Body of pancreas (tissue), 4 donors: Measurements from ENCODE around the gene ZNF343. TPM values are rescaled to one million over a fixed set of nuclear protein-coding genes. Genes with fewer than 3 reads are reported as not detected.

Experiments used
- ATAC-seq: fragments of 150-250 bp; one replicate; pipeline ENCODE4 v1.9.1; 2016
- DNase-seq, 4 donors: peaks; one replicate each; pipeline ENCODE4 v3.0.0-alpha.2; 2019
- H3K27ac ChIP-seq, 4 donors: fragments of 200-600 bp; sonication (generic); 1 replicate in 3 of 4; 2 replicates in 1 of 4; pipeline versions ENCODE4 v1.5.1 to v1.6.1; 2016 to 2019; ENCODE audit warnings: mild to moderate bottlenecking in 1 of 4, mixed read lengths in 1 of 4, moderate library complexity in 1 of 4
- H3K27me3 ChIP-seq, 2 donors: fragments of 200-600 bp; sonication (generic); one replicate each; pipeline ENCODE4 v1.6.0; 2016; ENCODE audit warnings: mild to moderate bottlenecking in 1 of 2
- H3K36me3 ChIP-seq, 2 donors: fragments of 200-600 bp; sonication (generic); replicated peaks in 1 of 2; 2 replicates each; pipeline ENCODE4 v1.5.1; 2016; ENCODE audit warnings: low read depth in 2 of 2; ENCODE audit not compliant: insufficient read depth in 1 of 2
- H3K4me1 ChIP-seq: fragments of 200-600 bp; sonication (generic); one replicate; pipeline ENCODE4 v1.6.0; 2016
- H3K4me3 ChIP-seq, 2 donors: fragments of 200-600 bp; sonication (generic); 1 replicate in 1 of 2; 2 replicates in 1 of 2; pipeline ENCODE4 v1.5.1; 2016 to 2019
- H3K9me3 ChIP-seq, 3 donors: fragments of 200-600 bp; sonication (generic); 1 replicate in 2 of 3; 2 replicates in 1 of 3; pipeline ENCODE4 v1.5.1; 2016
- CTCF ChIP-seq, 7 experiments: fragments of 450-650 bp in 4 of 7; fragments of 200-600 bp in 3 of 7; sonication (generic) in 3 of 7; IDR thresholded peaks; one replicate each; pipeline ENCODE4 v1.5.1; 2016 to 2019; ENCODE audit warnings: antibody characterized with exemption in 7 of 7
- POLR2A ChIP-seq, 3 donors: fragments of 450-650 bp; IDR thresholded peaks; one replicate each; pipeline ENCODE4 v1.6.1; 2016; ENCODE audit warnings: antibody characterized with exemption in 3 of 3, mild to moderate bottlenecking in 2 of 3
- WGBS, 2 donors: methylation state at CpG; one replicate each; pipeline ENCODE4 v1.1.5; 2017; 5-methylcytosine and 5-hydroxymethylcytosine counted together
- intact Hi-C: fragments of 100-400 bp; cut with DNase I; formaldehyde crosslinking; loops from one replicate; pipeline ENCODE4 v1.15.1; 2023
- total RNA-seq, 2 donors: library from RNA; depleted of rRNA; stranded (reverse); fragments of >200 nt; gene quantifications; one replicate each; pipeline ENCODE4 v1.1.0, GENCODE V29; 2016

Gene ZNF343
- total RNA-seq, 2 donors from 2014 or later, result 6.7 to 6.9 TPM

GRCh38 chr20:2469991-2470422 is 38.7 kb downstream of the ZNF343 start:
- H3K9me3 ChIP-seq, result no peaks in the 10 kb centered on the region
- peak; percentile 18 for ATAC-seq
- TF ChIP-seq CTCF (IDR thresholded peaks at IDR 0.05) (no peak), POLR2A (IDR thresholded peaks at IDR 0.05) (no peak)
- no peaks in the 10 kb centered on the region for H3K27me3 ChIP-seq
- 0% methylated on average over 19 of the region's 19 CpGs for WGBS, 2 donors
- peaks cover 0 to 13% of the 10 kb centered on the region in 2 donors for H3K36me3 ChIP-seq
- H3K4me1 ChIP-seq, result peaks cover 23% of the 10 kb centered on the region
- H3K4me3 ChIP-seq, result peak overlapping the region; percentile 38 to 46
- intact Hi-C loops, result loop anchor here (10.0 kb wide), 1 partner anchor 365 kb away; no protein-coding TSS in a partner anchor
- H3K27ac ChIP-seq, result peak overlapping the region; percentile 79 to 90 (median 88)
- DNase-seq, result peak; percentile 29 to 48 (median 36)

- H3K27ac ChIP-seq, result no peak overlapping the region
- peaks cover 23% of the 10 kb centered on the region for H3K4me1 ChIP-seq
- DNase-seq (no peak), ATAC-seq (no peak)
- intact Hi-C loops, result no loop called here
- no peaks in the 10 kb centered on the region for H3K27me3 ChIP-seq
- H3K9me3 ChIP-seq, result no peaks in the 10 kb centered on the region
- H3K4me3 ChIP-seq, result no peak overlapping the region
- TF ChIP-seq CTCF (IDR thresholded peaks at IDR 0.05) (no peak), POLR2A (IDR thresholded peaks at IDR 0.05) (no peak)
- WGBS, 2 donors, result 62 to 64% methylated on average over 11 of the region's 11 CpGs
- H3K36me3 ChIP-seq, result peaks cover 0 to 25% of the 10 kb centered on the region in 2 donors
These were observed 39.9 kb downstream of the ZNF343 start for GRCh38 chr20:2468581-2469407.

- Histone ChIP-seq H3K27ac (no peak overlapping the region), H3K4me1 (peaks cover 23% of the 10 kb centered on the region), H3K27me3 (no peaks in the 10 kb centered on the region), H3K36me3 (peaks cover 12 to 38% of the 10 kb centered on the region in 2 donors), H3K4me3 (no peak overlapping the region), H3K9me3 (no peaks in the 10 kb centered on the region)
- ATAC-seq, result no peak
- TF ChIP-seq POLR2A (IDR thresholded peaks at IDR 0.05), result no peak
- no peak for TF ChIP-seq CTCF (IDR thresholded peaks at IDR 0.05)
- DNase-seq, result no peak
- intact Hi-C loops, result no loop called here
- 83 to 90% methylated on average over 5 of the region's 5 CpGs for WGBS, 2 donors
These were observed 41.3 kb downstream of the ZNF343 start for GRCh38 chr20:2467412-2467811.

GRCh38 chr20:2465100-2465499 is 43.6 kb downstream of the ZNF343 start:
- WGBS, 2 donors, result 96 to 97% methylated on average over 6 of the region's 6 CpGs
- Histone ChIP-seq H3K4me1 (peaks cover 17% of the 10 kb centered on the region), H3K27me3 (no peaks in the 10 kb centered on the region), H3K36me3 (peaks cover 21 to 50% of the 10 kb centered on the region in 2 donors), H3K4me3 (no peak overlapping the region), H3K9me3 (no peaks in the 10 kb centered on the region), H3K27ac (no peak overlapping the region)
- TF ChIP-seq POLR2A (IDR thresholded peaks at IDR 0.05) (no peak), CTCF (IDR thresholded peaks at IDR 0.05) (no peak)
- DNase-seq (no peak), ATAC-seq (no peak)
- intact Hi-C loops, result no loop called here
